ENCODE data around the gene TPT1.
"Not testable (repeated sequence)": the region's sequence is repeated elsewhere in the genome, so short reads cannot be mapped to it uniquely, and the experiment has no call there.

TPT1 gene

DNA sequence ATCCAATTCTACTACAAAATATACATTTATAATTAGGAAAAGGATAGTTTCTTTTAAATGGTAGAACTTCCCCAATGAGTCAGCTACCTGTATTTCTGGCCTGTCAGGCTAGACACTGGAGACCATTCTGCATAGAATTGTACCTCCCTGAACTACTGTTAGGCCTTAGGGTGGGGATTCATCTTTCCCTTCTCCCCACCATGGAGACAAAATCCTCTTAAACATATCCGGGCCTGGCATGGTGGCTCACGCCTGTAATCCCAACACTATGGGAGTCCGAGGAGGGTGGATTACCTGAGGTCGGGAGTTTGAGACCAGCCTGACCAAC is 24.5 kb upstream of the TPT1 start:
- DNase-seq: no peak

DNA sequence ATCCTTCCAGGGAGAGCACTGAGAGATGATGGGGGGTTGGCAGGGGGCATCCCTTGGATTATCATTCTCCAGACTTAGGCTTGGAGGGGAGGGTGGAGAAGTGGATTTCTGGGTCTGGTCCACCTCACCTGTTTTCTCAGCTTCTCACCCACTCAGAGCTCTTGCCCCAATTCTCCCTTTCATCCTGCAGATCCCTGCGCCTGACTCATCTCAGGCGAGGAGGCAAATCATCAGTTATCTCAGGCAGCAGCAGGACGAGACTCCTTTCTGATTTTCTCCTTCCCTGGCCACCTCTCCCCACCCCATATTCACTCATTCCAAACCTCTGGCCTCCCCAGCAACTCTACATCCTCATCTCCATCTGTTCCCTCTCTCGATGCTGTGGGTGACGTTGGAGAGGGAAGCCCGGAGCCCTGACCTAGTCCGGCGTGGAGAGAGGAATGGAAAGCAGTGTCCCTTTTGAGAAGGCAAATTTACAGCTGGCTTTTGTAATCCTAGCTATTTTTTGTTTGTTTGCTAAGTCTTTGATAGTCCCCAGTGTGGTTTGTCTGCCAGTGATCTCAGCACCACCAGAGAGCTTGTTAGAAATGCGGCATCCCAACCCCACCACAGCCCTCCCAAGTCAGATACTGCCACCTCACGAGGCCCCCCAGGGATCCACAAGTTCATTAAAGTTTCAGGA is 24.0 kb upstream of the TPT1 start:
- DNase-seq: no peak

DNA sequence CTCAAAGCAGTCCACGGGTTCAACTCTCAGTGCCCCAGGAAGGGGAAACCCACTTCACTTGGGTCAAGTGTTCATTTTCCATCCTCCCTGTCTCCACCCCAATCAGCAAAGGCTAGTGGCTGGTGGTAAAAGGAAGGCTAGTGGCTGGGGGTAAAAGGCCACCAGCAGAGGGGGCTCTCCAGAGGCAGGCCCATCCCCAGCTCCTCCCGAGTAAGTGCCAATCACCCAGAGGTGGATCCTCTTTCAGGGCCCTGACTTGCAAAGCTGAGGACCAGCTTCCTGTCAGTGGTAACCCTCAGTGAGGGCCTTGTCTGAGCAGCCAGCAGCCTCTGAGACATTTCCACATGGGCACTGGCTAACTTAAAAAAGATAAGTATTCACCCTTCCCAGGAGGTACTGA is 22.0 kb upstream of the TPT1 start:
- no peak for DNase-seq

DNA sequence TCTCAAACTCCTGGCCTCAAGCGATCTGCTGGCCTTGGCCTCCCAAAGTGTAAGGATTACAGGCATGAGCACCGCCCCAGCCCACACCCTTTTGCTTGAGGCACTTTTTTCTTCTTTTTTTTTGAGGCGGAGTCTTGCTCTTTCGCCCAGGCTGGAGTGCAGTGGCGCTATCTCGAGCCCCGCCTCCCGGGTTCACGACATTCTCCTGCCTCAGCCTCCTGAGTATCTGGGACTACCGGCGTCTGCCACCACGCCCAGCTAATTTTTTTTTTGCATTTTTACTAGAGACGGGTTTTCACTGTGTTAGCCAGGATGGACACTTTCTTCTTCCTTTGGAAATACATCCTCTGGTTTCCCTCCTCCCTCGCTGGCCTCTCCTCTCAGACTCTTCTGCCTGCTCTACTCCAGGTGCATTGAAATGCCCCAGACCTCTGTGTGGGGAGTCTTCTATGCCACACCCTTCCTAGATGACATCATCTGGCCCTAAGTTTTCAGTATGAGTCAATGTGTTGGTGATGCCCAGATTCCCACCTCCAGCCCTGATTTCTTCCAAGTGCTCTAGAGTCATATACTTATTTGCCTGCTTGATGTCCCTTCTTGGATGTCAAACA is 20.7 kb upstream of the TPT1 start:
- DNase-seq: no peak

DNA sequence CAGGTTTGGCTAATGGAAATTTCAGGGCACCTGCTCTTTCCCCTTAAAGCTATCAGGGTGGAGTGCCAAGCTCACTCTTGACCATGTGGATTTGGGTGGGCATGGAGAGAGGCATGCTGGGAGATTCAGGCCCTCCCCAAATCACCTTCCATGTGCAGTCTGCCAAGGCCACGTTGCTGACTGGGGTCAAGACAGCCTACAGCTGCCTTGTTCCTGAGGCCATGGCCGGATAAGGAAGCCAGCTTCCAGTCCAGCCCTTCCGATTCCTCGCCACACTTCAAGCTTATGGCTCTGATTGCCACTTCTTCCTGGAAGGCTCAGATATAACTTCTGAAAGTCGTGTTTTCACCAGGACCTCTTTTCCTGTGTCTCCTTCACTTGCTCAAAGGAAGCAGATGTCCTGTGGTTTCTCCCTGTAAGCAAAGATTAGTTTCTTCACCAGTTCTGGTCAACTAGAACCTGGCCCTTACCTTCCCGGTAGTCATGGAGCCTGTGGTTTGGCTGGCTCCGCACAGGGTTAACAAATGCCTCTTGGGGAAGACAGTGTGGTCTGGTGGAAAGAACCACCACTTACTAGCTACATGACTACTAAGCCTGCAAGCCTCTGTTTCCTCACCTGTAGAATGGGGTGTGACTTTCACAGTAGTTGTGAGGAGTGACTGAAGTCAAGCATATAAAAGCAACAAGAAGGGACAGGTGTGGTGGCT is 16.1 kb upstream of the TPT1 start:
- DNase-seq: no peak

DNA sequence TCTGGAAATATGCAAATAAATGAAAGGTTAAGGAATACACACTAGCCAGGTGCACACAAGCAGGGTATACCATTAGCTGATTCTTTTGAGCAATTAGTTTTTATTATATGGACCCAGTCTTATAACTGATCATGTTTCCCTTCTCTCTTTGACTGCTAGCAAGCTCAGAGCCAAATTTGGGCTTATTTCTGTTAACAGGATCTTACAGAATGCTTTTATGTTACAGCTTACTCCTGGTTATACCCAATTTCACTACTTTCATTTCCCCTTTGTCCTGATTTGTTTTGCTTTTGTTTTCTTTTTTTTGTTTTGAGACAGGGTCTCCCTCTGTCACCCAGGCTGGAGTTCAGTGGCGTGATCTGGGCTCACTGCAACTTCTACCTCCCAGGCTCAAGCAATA is 12.9 kb upstream of the TPT1 start:
- no peak for DNase-seq

DNA sequence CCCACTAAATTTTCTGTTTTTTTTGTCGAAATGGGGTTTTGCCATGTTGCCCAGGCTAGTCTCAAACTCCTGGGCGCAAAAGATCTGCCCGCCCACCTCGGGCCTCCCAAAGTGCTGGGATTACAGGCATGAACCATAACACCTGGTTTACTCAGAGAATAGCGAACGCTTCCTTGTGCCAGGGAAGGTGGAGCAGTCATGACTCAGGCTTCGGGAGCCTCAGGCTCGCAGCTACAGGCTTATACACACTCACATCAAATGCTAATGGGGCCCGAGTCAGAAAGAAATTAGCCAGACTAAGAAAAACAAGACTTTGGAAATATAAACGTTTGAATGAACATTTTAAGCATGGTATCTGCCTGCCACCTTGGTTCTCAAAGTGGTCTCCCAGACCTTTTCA is 11.0 kb upstream of the TPT1 start:
- no peak for DNase-seq

DNA sequence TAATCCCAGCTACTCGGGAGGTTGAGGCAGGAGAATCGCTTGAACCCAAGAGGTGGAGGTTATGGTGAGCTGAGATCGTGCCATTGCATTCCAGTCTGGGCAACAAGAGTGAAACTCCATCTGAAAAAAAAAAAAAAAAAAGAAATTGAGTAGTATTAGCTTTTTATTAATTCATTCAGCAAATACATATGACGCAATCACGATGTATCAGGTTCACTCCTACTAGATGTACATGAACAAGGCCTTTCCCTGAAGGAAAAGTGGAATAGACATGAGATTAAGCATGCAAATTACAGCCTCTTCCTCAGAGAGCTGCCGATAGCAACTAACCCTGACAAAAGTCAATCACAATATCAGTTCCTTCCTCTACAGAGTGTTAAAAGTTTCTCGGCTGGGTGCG is 9.2 kb upstream of the TPT1 start:
- no peak for DNase-seq

DNA sequence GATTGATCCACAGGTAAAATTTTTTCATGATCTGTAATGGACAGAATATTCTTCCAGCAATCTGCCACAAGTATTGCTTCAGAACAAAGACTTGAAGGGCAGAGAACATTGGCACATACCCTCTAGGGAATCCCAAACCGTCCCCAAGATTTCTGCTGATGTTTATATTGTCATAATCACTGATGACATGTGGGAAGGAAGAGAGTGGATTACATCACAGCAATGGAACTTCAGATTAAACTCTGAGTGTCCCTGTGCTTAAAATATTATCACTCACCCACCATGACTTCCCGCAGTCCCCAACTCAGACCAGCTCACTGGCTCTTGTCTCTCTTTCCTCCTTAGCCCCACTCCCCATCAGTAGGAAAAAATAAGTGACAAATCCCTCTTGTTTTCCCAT is 8.5 kb upstream of the TPT1 start:
- no peak for DNase-seq

DNA sequence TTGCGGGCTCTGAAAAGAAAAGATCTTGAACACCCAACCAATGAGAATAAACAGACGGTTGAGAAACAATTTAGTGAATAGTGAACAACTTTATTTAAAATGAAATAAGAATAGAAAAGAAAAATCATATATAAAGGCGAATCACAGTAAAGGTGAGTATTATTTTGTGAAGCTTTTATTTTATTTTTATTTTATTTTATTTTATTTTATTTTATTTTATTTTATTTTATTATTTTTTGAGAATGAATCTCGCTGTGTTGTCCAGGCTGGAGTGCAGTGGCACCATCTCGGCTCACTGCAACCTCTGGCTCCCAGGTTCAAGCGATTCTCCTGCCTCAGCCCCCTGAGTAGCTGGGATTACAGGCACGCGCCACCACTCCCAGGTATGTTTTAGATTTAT is 3.1 kb upstream of the TPT1 start:
- DNase-seq: not testable (repeated sequence)

DNA sequence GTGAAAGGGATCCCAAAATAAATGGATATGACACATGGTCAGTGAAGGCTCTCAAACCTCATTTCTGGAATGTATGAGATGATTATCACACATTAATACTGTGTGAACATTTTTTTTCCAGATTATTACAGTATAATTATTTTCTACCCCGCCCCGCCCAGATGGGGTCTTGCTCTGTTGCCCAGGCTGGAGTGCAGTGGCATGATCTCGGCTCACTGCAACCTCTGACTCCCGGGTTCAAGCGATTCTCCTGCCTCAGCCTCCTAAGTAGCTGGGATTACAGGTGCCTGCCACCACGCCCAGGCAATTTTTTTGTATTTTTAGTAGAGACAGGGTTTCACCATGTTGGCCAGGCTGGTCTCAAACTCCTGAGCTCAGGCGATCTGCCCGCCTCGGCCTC is 2.1 kb upstream of the TPT1 start:
- not testable (repeated sequence) for DNase-seq

DNA sequence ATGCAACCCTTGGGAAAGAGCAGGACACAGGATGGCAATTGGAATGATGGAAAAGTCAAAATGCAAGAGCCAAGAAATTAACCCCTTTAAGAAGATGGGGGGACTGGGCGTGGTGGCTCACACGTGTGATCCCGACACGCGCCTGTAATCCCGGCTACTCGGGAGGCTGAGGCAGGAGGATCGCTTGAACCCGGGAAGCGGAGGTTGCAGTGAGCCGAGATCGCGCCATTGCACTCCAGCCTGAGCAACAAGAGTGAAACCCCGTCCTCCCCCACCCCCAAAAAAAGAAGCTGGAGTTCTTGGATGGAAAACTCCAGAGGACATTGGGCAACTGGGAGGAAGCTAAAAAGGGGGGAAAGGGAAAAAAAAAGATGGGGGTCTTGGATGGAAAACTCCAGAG is 1.7 kb upstream of the TPT1 start:
- not testable (repeated sequence) for DNase-seq

DNA sequence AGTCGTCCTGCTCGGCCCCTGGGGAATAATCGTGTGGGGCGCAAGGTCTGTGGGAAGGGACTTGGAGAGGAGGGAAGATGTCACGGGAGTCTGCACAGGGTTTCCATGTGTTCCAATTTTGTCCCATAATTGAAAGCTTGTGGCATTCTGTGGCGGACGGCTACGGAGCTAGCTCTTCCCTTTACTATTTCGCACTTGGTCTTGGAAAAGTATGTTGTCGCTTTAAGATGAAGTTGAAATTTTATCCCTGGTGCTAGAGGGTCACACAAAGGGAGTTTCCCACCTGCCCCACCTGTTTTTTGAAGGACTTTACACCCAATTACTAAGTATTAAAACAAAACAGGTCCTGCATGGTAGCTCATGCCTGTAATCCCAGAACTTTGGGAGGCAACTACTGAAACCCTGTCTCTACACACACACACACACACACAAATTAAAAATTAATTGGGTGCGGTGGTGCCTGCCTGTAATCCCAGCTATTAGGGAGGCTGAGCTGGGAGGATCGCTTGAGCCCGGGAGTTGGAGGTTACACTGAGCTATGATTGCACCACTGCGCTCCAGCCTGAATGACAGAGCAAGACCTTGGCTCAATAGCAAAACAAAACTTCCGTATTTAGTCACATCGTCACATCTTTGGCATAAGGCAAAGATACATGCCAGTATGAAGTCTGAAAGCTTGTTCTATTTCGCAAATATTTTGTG is 967 bp upstream of the TPT1 start:
- DNase-seq: no peak

DNA sequence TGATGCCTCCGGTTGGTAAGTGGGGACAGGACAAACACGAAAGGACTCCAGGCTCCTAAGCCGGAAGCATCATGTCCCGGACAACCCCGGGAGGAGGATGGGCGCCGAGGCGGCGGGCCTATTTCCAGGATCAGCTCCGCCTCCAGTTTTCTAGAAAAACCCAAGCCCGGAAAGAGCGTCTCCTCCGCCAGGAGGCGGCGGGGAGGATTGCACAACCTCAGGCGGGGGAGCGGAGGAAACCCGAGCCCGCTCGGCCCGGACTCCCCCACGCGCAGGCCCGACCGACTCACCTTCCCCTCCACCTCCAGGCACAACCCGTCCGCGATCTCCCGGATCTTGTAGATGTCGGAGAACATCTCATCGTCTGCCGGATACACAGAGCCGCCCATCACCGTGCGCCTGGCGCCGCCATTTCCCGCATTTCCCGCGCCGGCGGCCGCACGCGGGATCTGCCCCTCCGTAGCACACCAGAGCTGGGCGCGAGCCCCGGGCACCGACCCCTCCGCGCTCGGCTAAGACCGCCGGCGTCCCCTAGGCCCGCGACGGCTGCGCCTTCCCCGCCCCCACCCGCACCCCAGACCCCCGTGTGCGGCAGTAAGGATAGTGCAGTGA is 455 bp downstream of the TPT1 start:
- DNase-seq: peak; percentile 51

DNA sequence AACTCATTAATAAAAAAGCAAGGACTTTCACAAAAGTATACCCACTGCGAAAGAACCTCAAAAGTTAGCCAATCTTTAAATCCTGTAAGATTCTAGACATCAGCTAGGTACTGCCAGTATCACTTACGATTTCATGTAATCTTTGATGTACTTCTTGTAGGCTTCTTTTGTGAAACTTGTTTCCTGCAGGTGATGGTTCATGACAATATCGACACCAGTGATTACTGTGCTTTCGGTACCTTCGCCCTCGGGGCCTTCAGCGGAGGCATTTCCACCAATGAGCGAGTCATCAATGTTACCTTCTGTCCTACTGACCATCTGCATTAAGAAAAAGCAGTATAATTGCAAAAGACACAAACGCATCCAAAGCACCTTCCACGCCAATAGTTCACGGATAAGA is 1.1 kb downstream of the TPT1 start:
- DNase-seq: no peak

DNA sequence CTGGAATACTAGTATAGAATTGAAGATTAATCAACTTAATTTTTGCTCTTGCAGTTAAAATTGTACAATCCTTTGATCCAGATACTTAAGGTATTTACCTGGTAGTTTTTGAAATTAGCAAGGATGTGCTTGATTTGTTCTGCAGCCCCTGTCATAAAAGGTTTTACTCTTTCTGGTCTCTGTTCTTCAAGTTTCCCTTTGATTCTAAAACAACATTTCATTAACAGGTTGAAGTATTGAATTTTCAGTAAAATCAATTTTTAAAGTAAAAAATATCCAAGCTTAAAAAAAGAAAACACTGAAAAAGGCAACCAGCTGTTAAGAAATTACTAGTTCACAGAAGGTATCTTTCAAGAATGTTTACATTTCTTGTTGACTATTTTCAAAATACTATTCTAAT is 1.6 kb downstream of the TPT1 start:
- no peak for DNase-seq

DNA sequence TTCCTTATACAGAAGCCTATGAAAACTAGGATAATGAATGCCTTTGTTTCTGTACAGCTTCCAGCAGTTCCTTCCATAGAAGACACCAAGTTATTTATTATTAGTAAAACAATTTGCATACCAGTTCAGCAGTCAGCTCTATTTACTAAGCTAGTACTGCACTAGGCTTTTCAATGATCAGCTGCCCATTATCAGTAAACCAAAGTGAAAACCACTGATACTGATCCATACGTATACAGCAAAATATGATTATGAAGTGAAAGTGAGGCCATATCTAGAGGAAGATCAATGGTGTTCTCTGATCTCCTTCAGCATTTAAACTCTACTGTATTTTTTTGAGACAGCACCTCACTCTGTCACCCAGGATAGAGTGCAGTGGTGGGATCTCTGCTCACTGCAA is 3.2 kb downstream of the TPT1 start:
- no peak for DNase-seq

DNA sequence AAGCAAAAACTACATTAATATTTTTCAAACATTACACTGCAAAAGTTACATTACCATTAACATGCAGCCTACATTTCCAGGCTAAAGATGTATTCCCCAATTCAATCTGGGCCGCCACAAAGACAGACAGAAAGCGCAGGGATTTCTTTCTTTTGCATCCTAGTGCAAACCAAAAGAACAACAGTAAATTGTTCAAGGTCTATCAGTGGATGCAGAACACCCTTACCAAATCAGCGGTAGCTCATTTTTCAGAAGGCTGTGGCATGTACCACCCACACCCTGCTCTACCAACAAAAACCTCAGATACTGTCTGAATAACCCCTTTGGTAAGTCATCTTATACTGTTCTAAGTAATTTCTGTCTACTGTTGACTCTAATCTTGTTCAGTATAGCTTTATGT is 3.6 kb downstream of the TPT1 start:
- DNase-seq: no peak

DNA sequence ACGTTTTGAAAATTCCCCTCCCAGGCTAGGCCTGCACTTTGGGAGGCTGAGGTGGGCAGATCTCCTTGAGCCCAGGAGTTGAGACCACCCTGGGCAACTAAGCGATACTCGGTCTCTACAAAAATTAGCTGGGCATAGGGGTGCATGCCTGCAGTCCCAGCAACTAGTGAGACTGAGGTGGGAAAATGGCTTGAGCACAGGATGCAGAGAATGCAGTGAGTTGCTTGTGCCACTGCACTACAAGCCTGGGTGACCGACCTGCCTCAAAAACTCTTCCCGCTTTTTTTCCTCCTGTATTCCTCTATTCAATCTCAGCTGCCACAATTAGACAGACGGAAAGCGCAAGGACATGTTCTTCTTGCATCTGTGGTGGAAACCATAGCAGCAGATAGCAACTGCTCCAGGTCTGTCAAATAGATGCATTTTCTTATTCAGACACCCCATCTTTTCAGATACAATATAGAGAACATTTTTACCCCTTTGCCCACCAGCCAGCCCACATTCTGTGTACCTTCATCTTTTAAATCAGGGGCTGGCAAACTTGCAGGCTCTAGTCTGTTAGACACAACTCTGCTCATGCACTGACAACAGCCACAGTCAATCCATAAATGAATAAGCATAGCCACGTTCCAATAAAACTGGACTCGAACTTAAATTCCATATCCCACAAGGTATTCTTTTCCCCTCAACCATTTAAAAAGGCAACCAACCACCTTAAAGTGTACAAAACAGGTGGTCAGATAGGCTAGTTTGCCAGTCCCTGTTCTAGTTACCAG is 4.8 kb downstream of the TPT1 start:
- no peak for DNase-seq

DNA sequence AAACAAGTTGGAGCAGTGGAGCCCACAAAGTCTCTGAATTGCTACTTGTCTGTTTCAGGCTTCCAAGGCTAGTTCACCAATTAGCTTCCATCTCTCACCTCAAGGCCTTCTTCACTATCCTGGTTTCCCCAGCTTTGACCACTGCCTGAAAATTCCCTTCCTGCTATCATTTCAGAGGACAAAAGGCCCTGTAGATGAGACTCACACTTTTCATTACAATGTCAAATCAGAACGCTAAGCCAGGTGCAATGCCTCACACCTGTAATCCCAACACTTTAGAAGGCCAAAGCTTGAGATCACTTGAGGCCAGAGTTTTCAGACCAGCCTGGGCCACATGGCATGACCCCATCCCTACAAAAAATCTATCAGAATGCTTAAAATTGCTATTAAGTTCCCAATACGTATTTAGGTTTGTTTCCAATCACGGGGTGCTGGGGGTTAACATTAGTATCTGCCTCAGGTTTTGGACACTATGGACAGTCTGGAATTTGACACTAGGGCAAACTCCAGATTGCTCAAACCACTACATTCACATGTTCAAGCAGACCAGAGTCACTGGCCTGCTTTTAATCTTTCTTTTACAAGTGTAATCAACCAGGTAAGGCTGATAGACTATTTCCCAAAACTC is 5.5 kb downstream of the TPT1 start:
- no peak for DNase-seq

DNA sequence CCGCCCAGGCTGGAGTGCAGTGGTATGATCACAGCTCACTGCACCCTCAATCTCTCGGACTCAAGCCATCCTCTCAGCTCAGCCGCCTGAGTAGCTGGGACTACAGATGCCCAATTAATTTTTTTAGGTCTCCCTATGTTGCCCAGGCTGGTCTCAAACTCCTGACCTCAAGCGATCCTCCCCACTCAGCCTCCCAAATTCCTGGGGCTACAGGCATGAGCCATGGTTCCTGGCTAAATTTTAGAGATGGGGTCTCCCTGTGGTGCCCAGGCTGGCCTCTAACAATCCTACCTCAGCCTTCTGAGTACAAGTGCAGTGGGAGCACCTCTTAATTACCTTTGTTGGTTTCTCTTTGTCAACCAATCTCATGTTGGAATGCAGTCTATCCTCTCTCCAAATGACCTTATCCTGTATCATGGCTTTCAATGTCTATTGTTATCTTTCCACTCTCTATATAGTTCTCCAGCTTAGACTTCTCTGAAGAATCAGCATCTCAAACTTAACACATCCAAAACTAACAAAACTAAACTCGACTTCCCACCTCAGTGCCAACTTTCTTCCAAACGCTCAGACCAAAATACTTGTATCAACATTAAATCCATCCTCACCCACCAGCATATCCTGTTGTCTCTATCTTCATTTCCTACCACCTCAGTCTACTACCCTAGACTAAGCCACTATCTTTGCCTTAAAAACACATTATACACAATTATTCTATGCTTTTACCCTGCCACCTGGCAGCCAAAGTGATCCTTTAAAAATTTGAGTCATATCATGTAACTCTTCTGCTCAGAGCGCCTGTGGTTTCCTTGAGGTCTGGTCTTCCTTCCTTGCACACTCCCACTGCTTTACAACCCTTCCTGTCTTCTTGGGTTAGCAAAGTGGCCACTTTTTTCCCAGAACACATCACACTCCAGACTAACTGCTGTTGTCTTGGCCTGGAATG is 6.7 kb downstream of the TPT1 start:
- DNase-seq: no peak

All from GOT3 (cell line).